Measurements from ENCODE around the gene CNNM1. TPM values are rescaled to one million over a fixed set of nuclear protein-coding genes. Genes with fewer than 3 reads are reported as not detected.

CNNM1 gene
- polyA plus RNA-seq, 2 of the 4 experiments (the other 2 are of a cell fraction) = 14.2 to 17.5 TPM

- TF ChIP-seq BCL3 (IDR thresholded peaks at IDR 0.05) = 0 out of 3 replicates have a peak, but pooled peaks have one; percentile 32
- no peak for TF ChIP-seq CBX2 (IDR thresholded peaks at IDR 0.05; ENCODE audit: borderline replicate concordance, low read depth)
- TF ChIP-seq ELK1 (IDR thresholded peaks at IDR 0.05; ENCODE audit: low read depth, low read length) = no peak
- TF ChIP-seq HES2 (IDR thresholded peaks at IDR 0.05) = no peak
- no peak for TF ChIP-seq EHMT2 (IDR thresholded peaks at IDR 0.05; ENCODE audit: low read depth)
- no peak for TF ChIP-seq ATOH8 (CRISPR knock-in tag; IDR thresholded peaks at IDR 0.05; ENCODE audit: low read depth)
- no peak for TF ChIP-seq CBX8 (IDR thresholded peaks at IDR 0.05)
- no peak for TF ChIP-seq HOXB13 (CRISPR knock-in tag; IDR thresholded peaks at IDR 0.05; ENCODE audit: low read depth)
- TF ChIP-seq CHD2 (IDR thresholded peaks at IDR 0.05; ENCODE audit: low read length, partially characterized antibody) = no peak
- 0 out of 2 replicates have a peak, but pooled peaks have one; percentile 60 for TF ChIP-seq HOXB5 (CRISPR knock-in tag; IDR thresholded peaks at IDR 0.05)
- no peak for TF ChIP-seq SMC3 (IDR thresholded peaks at IDR 0.05)
- peak in 1 of 2 experiments; percentile 52; a peak in 2 of 5 replicates for TF ChIP-seq JUN (IDR thresholded peaks at IDR 0.05)
- TF ChIP-seq PHF8 (IDR thresholded peaks at IDR 0.05; ENCODE audit: borderline replicate concordance, low read depth) = peak; percentile 85; the same call in 1 of the 2 replicates
- no peak for TF ChIP-seq MAZ (IDR thresholded peaks at IDR 0.05; ENCODE audit: borderline replicate concordance, low read depth, low read length)
- no peak for TF ChIP-seq POLR2AphosphoS2 (conservative IDR thresholded peaks at IDR 0.05; ENCODE audit: low read length)
- peak; percentile 58 for TF ChIP-seq E2F6 (IDR thresholded peaks at IDR 0.05; ENCODE audit: borderline replicate concordance, low read depth)
- no peak for TF ChIP-seq HMGXB4 (CRISPR knock-in tag; IDR thresholded peaks at IDR 0.05; ENCODE audit: borderline replicate concordance)
- TF ChIP-seq SREBF2 (IDR thresholded peaks at IDR 0.05) = no peak
- no peak for TF ChIP-seq TFCP2L1 (CRISPR knock-in tag; IDR thresholded peaks at IDR 0.05)
- no peak for TF ChIP-seq KDM1A (IDR thresholded peaks at IDR 0.05; ENCODE audit: low read depth)
- TF ChIP-seq CHD4 (IDR thresholded peaks at IDR 0.05; ENCODE audit: borderline replicate concordance) = no peak
Observed at GRCh38 chr10:99430451-99431189, 101.5 kb downstream of the CNNM1 start, which contains the start of gene GOT1 (continued).

Data from A549 (cell line).